AG09319 (cell line): ENCODE measurements around the gene SAMSN1.
"Not testable (repeated sequence)": the region's sequence is repeated elsewhere in the genome, so short reads cannot be mapped to it uniquely, and the experiment has no call there.

Experiments
- DNase-seq: peaks from one replicate; pipeline ENCODE4 v3.0.0-alpha.2; 2010; ENCODE audit warnings: low read depth; ENCODE audit errors: extremely low read depth
- TF ChIP-seq, protein P1 (sequence below): IDR thresholded peaks from 2 replicates; pipeline ENCODE4 v1.5.1; 2011; ENCODE audit warnings: low read depth, mild to moderate bottlenecking, inconsistent platforms, low read length, moderate library complexity

SAMSN1 gene

DNA sequence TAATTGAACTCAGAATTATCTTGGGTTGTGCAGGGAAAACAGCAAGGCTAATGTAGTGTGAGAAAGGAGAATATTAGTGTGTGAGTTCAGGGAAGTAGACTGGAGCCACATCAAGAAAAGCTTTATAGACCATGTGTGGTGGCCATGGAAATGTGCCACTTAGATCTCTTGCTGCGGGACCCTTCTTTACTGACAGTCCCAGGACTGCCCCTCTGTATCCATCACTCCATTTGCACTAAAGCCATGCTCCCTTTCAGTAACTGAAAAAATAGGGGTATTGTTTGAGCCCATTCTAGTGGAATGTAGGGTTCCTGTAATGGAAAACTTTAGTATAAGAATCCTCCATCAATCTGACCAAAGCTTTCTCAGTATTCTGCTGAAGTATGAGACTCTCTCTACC is 32.3 kb downstream of the SAMSN1 start:
- DNase-seq = no peak
- TF ChIP-seq, protein P1, sequence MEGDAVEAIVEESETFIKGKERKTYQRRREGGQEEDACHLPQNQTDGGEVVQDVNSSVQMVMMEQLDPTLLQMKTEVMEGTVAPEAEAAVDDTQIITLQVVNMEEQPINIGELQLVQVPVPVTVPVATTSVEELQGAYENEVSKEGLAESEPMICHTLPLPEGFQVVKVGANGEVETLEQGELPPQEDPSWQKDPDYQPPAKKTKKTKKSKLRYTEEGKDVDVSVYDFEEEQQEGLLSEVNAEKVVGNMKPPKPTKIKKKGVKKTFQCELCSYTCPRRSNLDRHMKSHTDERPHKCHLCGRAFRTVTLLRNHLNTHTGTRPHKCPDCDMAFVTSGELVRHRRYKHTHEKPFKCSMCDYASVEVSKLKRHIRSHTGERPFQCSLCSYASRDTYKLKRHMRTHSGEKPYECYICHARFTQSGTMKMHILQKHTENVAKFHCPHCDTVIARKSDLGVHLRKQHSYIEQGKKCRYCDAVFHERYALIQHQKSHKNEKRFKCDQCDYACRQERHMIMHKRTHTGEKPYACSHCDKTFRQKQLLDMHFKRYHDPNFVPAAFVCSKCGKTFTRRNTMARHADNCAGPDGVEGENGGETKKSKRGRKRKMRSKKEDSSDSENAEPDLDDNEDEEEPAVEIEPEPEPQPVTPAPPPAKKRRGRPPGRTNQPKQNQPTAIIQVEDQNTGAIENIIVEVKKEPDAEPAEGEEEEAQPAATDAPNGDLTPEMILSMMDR = no peak

DNA sequence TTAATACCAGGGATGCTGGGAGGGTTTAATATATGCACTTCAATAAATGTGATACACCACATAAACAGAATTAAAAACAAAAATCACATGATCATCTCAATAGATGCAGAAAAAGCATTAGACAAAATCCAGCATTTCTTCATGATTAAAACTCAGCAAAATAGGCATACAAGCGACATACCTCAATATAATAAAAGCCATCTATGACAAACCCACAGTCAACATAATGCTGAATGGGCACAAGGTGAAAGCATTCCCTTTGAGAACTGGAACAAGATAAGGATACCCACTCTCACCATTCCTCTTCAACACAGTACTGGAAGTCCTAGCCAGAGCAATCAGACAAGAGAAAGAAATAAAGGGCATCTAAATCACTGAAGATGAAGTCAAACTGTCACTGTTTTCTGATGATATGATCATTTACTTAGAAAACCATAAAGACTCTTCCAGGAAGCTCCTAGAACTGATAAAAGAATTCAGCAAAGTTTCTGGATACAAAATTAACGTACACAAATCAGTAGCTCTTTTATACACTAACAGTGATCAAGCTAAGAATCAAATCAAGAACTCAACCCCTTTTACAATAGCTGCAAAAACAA is 39.2 kb downstream of the SAMSN1 start:
- DNase-seq = not testable (repeated sequence)

- TF ChIP-seq, protein P1 = no peak
- DNase-seq = no peak
These were observed 45.2 kb downstream of the SAMSN1 start for GRCh38 chr21:14500873-14501272.

- DNase-seq = no peak
- TF ChIP-seq, protein P1 = no peak
These were observed 46.8 kb downstream of the SAMSN1 start for GRCh38 chr21:14499316-14499715.

- DNase-seq = no peak
- TF ChIP-seq, protein P1 = no peak
These were observed 48.3 kb downstream of the SAMSN1 start for GRCh38 chr21:14497825-14498224.

GRCh38 chr21:14495075-14495474 is 51.0 kb downstream of the SAMSN1 start:
- DNase-seq = no peak
- TF ChIP-seq, protein P1 = no peak

- not testable (repeated sequence) for DNase-seq
These were observed 51.9 kb downstream of the SAMSN1 start for GRCh38 chr21:14494181-14494580.

- TF ChIP-seq, protein P1 = no peak
- no peak for DNase-seq
These were observed 52.4 kb downstream of the SAMSN1 start for GRCh38 chr21:14493731-14494130.
